Esophagus muscularis mucosa (tissue), 4 donors: Measurements from ENCODE around the gene ECSIT. TPM values are rescaled to one million over a fixed set of nuclear protein-coding genes. Genes with fewer than 3 reads are reported as not detected.

Source experiments
- DNase-seq: peaks from one replicate; pipeline ENCODE4 v3.0.0-alpha.2; 2017; ENCODE audit errors: extremely low spot score
- H3K27ac ChIP-seq, 4 donors: fragments of 200-600 bp; sonication (generic); replicated peaks in 1 of 4; 1 replicate in 3 of 4; 2 replicates in 1 of 4; pipeline ENCODE4 v1.5.1; 2016 to 2019; ENCODE audit warnings: mild to moderate bottlenecking in 1 of 4
- H3K27me3 ChIP-seq, 4 donors: fragments of 200-600 bp; sonication (generic); one replicate each; pipeline versions ENCODE4 v1.5.1 to v1.6.0; 2016 to 2019
- H3K36me3 ChIP-seq, 4 donors: fragments of 200-600 bp; sonication (generic); one replicate each; pipeline ENCODE4 v1.5.1; 2016 to 2019
- H3K4me1 ChIP-seq, 4 donors: fragments of 200-600 bp; sonication (generic); one replicate each; pipeline ENCODE4 v1.5.1; 2016 to 2019
- H3K4me3 ChIP-seq, 4 donors: fragments of 200-600 bp; sonication (generic); 1 replicate in 2 of 4; 2 replicates in 2 of 4; pipeline ENCODE4 v1.5.1; 2016 to 2019; ENCODE audit warnings: mild to moderate bottlenecking in 4 of 4, moderate library complexity in 1 of 4
- H3K9me3 ChIP-seq, 4 donors: fragments of 200-600 bp; sonication (generic); 1 replicate in 3 of 4; 2 replicates in 1 of 4; pipeline ENCODE4 v1.5.1; 2016 to 2019
- EP300 ChIP-seq: sonication (generic); formaldehyde crosslinking; IDR thresholded peaks from one replicate; pipeline ENCODE4 v1.6.1; 2017; ENCODE audit warnings: antibody characterized with exemption
- POLR2A ChIP-seq: fragments of 450-650 bp; IDR thresholded peaks from one replicate; pipeline ENCODE4 v1.6.1; 2017; ENCODE audit warnings: antibody characterized with exemption, moderate library complexity, mild to moderate bottlenecking, low read depth
- POLR2AphosphoS5 ChIP-seq, 2 donors: sonication (generic); formaldehyde crosslinking; IDR thresholded peaks; one replicate each; pipeline ENCODE4 v1.6.1; 2017; ENCODE audit warnings: antibody characterized with exemption in 2 of 2
- WGBS: methylation state at CpG from one replicate; pipeline ENCODE4 v1.1.5; 2018; 5-methylcytosine and 5-hydroxymethylcytosine counted together
- intact Hi-C: fragments of 100-400 bp; cut with DNase I; formaldehyde crosslinking; loops from one replicate; pipeline ENCODE4 v1.15.1; 2023
- total RNA-seq, 4 donors: library from RNA; depleted of rRNA; stranded (reverse); fragments of >200 nt; gene quantifications; one replicate each; pipeline versions ENCODE4 v1.1.0 to v1.2.1, GENCODE V29; 2016
- TF ChIP-seq, protein P1 (sequence below), 3 experiments: fragments of 200-600 bp in 2 of 3; fragments of 450-650 bp in 1 of 3; sonication (generic) in 2 of 3; IDR thresholded peaks; one replicate each; pipeline ENCODE4 v1.5.1; 2017 to 2019; ENCODE audit warnings: antibody characterized with exemption in 3 of 3, mild to moderate bottlenecking in 2 of 3, moderate library complexity in 1 of 3

The ECSIT gene
- total RNA-seq, 4 donors from 2014 or later, result 72.7 to 97.5 (median 81.8) TPM

DNA sequence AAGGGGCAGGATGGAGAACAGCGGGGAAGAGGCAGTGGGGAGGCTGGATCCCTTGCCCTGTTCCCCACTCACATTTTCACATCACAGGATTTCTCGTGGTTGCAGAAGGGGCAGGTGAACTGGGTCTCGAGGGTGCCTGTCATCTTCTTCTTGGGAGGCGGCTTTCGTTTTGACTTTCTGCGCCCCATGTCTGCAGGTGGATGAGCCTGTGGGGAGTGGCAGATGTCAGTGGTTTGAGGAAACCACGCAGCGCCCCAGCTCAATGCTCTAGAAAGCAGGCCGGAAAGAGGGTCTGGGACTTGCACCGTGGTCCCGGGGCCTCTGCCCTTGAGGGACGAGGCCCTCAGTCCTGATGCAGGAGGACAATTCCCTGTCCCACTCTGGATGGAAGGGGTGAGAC lies 25.2 kb upstream of the ECSIT start:
- no peaks in the 10 kb centered on the region for H3K27me3 ChIP-seq
- DNase-seq, result no peak
- no peaks in the 10 kb centered on the region for H3K9me3 ChIP-seq
- H3K27ac ChIP-seq, result no peak overlapping the region
- H3K36me3 ChIP-seq, result peaks cover 25 to 63% (median 51%) of the 10 kb centered on the region in 4 donors
- TF ChIP-seq, protein P1, sequence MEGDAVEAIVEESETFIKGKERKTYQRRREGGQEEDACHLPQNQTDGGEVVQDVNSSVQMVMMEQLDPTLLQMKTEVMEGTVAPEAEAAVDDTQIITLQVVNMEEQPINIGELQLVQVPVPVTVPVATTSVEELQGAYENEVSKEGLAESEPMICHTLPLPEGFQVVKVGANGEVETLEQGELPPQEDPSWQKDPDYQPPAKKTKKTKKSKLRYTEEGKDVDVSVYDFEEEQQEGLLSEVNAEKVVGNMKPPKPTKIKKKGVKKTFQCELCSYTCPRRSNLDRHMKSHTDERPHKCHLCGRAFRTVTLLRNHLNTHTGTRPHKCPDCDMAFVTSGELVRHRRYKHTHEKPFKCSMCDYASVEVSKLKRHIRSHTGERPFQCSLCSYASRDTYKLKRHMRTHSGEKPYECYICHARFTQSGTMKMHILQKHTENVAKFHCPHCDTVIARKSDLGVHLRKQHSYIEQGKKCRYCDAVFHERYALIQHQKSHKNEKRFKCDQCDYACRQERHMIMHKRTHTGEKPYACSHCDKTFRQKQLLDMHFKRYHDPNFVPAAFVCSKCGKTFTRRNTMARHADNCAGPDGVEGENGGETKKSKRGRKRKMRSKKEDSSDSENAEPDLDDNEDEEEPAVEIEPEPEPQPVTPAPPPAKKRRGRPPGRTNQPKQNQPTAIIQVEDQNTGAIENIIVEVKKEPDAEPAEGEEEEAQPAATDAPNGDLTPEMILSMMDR (IDR thresholded peaks at IDR 0.05), result no peak
- no peak for TF ChIP-seq POLR2AphosphoS5 (IDR thresholded peaks at IDR 0.05)
- TF ChIP-seq EP300, result no peak
- no peak for TF ChIP-seq POLR2A
- 90% methylated on average over 12 of the region's 12 CpGs for WGBS
- H3K4me3 ChIP-seq, result no peak overlapping the region
- H3K4me1 ChIP-seq, result peaks cover 15 to 60% (median 59%) of the 10 kb centered on the region in 4 donors
- intact Hi-C loops, result no loop called here

DNA sequence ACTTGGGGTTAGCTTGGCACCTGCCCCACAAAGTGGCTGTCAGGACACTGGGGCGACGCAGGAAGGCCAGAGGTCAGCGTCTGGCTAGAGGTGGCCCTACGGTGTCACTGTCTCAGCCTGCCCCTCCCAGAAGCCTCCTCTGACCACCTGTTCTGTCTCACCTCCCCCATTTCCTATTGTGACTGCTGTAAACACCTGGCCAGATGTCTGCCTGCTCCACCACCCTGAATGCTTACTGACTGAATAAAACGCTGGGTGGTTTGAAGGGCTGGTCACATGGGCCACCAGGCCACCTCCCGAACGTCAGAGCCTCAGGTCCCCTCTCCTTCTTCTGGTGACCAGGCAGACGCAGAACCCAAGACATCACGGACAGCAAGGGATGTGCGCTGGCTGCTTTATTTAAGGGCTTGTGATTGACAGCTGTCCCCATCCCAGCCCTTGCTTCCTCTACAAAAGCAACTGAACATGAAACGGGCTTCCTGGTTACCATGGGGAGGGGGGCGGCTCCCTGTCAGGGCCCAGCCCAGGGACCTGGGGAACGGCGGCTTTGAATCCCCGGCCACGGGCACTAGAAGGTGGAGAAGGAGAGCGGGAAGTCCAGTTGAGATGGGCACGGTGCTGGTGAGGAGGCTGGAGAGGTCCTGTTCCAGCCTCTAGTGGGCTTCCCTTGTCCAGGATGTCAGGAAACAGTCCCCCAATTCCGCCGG lies 23.9 kb upstream of the ECSIT start:
- no peak overlapping the region for H3K4me3 ChIP-seq
- WGBS, result 66% methylated on average over 11 of the region's 20 CpGs
- peak overlapping the region; percentile 83 to 90 (median 89) for H3K27ac ChIP-seq
- H3K4me1 ChIP-seq, result peaks cover 7 to 63% (median 54%) of the 10 kb centered on the region in 4 donors
- H3K36me3 ChIP-seq, result peaks cover 36 to 76% (median 63%) of the 10 kb centered on the region in 4 donors
- no peaks in the 10 kb centered on the region for H3K9me3 ChIP-seq
- TF ChIP-seq POLR2A (no peak), POLR2AphosphoS5 (IDR thresholded peaks at IDR 0.05) (no peak), EP300 (no peak)
- TF ChIP-seq, protein P1 (IDR thresholded peaks at IDR 0.05), result no peak
- no peak for DNase-seq
- H3K27me3 ChIP-seq, result no peaks in the 10 kb centered on the region
- intact Hi-C loops, result no loop called here

DNA sequence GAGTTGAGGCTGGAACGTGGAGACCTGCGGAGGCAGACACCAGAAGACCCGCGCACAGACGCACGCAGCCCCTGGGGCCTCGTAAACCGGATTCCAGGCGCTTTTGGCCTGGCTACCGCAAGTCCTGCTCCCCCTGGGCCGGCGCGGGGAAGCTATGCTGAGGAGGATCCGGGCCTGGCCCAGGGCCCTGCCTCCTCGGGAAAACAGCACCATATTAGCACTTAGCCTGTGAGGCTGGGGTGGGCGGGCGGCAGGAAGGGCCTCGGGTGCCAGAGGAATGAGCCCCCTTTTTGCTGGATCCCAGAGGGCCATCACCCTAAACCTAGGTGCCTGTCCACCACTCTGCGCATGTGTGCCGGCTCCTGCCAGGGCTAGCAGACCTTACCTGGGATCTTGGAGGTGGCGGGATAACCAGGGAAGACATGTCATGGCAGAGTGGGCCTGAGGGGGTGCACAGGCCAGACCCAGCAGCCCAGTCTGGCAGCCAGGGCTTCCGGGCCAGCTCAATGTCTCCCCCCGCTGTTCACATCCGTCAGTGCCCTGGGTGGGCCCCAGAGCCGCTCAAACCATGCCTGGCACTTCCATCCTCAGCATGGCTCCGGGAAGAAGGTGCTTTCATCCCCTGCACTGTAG lies 22.8 kb upstream of the ECSIT start:
- H3K36me3 ChIP-seq, result peaks cover 47 to 87% (median 71%) of the 10 kb centered on the region in 4 donors
- H3K4me3 ChIP-seq, result peak overlapping the region in 3 of 4 donors; percentile 3 to 25 (median 14)
- no peak for DNase-seq
- peak overlapping the region; percentile 83 to 90 (median 89) for H3K27ac ChIP-seq
- no peaks in the 10 kb centered on the region for H3K9me3 ChIP-seq
- intact Hi-C loops, result no loop called here
- H3K4me1 ChIP-seq, result peaks cover 5 to 62% (median 44%) of the 10 kb centered on the region in 4 donors
- no peaks in the 10 kb centered on the region for H3K27me3 ChIP-seq
- TF ChIP-seq, protein P1 (IDR thresholded peaks at IDR 0.05), result peak; percentile 30 to 46 (median 46)
- peak; percentile 43 to 47 for TF ChIP-seq POLR2AphosphoS5 (IDR thresholded peaks at IDR 0.05)
- TF ChIP-seq POLR2A, result no peak
- no peak for TF ChIP-seq EP300
- WGBS, result 68% methylated on average over 4 of the region's 26 CpGs

DNA sequence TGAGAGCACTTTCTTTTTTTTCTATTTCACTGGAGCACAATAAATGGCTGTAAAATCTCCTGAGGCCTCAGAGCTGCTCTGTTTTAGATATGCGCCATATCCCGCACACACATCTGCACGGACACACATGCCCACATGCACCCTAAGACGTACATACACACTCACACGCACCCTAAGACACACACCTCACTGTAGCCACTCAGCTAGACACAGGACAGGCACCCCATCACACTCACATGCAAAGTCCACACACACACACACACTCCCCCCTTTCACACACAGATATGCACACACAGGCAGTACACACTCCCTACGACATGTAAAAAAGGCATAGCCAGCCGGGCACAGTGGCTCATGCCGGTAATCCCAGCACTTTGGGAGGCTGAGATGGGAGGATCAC lies 21.3 kb upstream of the ECSIT start:
- Histone ChIP-seq H3K27me3 (no peaks in the 10 kb centered on the region), H3K4me3 (no peak overlapping the region), H3K27ac (peak overlapping the region; percentile 83 to 90 (median 89)), H3K36me3 (peaks cover 58 to 89% (median 74%) of the 10 kb centered on the region in 4 donors), H3K9me3 (no peaks in the 10 kb centered on the region), H3K4me1 (peaks cover under 1 to 65% (median 43%) of the 10 kb centered on the region in 4 donors)
- no peak for DNase-seq
- peak in 1 of 2 donors; percentile 36 for TF ChIP-seq POLR2AphosphoS5 (IDR thresholded peaks at IDR 0.05)
- TF ChIP-seq EP300, result no peak
- TF ChIP-seq, protein P1 (IDR thresholded peaks at IDR 0.05), result no peak
- 85% methylated on average over 8 of the region's 8 CpGs for whole genome bisulfite sequencing
- intact Hi-C loops, result no loop called here
